HG02981 (cell line): ENCODE data around the gene CETP.
"Not testable (repeated sequence)": the region's sequence is repeated elsewhere in the genome, so short reads cannot be mapped to it uniquely, and the experiment has no call there.

ENCODE experiments used
- ATAC-seq: cut with Tn5 transposase; IDR thresholded peaks from one replicate; pipeline ENCODE4 v1.9.1; 2021; ENCODE audit warnings: mild to moderate bottlenecking, moderate library complexity; ENCODE audit not compliant: unreplicated experiment

The CETP gene

DNA sequence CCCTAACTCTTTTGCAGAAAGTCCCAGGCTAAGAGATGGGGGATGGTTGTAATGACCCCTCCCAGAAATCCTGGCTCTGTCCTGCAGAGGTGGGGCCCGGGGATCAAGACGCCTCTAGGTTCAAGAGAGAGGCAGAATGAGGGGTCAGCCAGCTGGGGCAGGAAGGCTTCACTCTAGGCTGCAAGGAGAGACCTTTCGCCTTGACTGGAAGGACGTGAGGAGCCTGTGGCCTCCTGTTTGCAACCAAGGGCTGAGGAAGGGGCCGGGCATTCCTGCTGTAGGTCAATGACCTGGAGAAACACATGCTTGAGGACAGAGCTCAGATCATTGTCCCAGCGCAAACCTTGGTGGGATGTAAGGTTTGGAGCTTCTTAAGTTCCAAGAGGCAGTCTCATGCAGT is 8.7 kb upstream of the CETP start:
- no peak for ATAC-seq

DNA sequence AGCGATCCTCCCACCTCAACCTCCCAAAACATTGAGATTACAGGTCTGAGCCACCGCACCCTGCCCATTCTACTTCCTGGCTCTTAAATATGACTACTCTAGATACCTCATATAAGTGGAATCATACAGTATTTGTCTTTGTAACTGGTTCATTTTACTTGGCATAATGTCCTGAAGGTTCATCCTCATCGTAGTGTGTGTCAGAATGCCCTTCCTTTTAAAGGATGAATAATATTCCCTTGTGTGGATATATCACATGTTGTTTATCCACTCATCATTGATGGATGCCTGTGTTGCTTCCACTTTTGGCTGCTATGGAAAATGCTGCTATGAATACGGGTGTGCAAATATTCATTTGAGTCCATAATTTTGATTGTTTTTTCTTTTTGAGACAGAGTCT is 5.7 kb upstream of the CETP start:
- no peak for ATAC-seq

DNA sequence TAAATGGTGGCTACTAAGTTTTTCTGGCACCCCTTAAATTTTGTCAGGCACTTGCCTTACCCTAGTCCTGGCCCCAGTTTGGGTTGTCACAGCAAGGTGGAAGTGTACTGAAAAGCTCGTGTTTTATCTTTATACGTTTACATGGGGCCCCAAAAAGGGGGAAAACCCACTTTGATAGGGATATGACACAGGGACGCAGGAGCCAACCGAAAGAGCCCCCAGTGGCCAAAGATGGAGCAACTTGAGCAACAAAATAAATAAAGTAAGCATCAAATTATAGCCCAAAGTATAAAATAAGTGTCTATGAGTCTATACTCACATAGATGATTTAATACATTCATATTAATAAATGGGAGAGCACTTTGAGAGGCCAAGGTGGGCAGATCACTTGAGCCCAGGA is 5.0 kb upstream of the CETP start:
- ATAC-seq, result no peak

DNA sequence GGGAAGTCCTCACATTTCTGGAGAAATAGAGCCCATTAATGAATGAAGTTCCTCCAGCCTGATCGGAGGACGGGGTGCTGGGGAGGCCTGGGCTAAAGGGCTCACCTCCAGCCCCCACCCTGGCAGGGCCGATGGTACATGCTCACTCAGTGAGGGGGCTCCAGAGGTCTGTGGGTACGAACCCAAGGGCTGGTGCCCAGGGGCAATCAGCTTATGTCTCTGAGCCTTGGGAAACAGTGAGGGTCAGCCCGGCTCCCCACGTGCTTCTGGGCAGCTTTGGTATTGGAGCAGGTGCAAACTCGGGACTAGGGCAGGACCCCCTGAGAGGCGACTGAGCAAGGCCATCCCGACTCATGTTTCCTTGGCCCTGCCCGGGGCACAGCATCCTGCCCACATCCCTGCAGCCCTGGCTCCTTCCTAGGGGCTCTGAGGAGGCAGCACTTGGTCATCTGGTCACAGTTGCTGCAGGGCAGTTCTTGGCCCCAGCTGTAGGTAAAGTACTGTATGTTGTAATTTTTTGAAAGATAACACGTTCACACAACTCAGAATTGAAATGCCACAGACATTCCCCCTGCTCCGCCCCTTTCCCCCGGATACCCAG is 969 bp upstream of the CETP start:
- no peak for ATAC-seq

GRCh38 chr16:56961386-56961785 is 364 bp upstream of the CETP start:
- ATAC-seq, result no peak

- no peak for ATAC-seq
Observed at GRCh38 chr16:56964243-56965148, 2.7 kb downstream of the CETP start.

DNA sequence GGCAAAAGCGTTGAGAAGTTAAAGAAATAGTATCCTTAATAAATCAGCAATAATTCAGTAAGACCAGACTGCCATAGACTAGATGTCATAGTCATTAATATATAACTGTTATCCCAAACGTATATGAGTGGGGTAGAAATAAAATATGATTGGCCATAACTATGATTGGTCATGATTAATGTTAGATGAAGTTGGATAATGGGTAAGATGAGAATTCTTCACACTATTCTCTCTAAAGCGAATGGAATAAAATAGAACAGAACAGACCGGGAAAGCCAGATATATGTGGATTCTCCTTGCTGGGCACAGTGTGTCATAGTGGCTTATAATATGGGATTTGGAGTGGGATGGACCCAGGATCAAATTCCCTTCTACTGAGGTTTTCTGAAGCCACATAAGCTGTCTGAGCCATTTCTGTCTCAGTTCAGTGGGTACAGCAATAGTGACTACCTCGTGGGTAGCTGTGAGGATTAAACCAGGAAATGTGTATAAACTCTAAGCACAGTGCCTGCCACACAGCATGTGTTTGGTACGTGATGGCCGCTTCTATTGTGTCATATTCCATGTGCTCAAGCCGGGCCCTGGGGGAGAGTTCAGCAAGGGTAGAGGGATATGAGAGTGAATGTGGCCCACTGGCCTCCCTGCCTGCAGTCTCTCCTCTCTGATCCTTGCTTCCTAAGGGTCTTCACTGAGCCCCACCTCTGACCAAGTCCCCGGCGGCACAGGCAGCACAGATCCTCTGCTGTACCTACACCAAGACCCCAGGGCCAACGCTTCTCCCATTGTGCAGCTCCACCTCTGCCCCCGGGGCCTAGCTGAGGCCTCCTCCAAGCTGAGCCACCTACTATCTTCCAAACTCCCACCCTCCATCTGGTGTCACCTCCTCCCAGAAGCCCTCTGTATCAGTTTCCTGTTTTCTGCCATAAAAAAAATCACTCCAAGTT is 3.7 kb downstream of the CETP start:
- ATAC-seq, result no peak

- no peak for ATAC-seq
Observed at GRCh38 chr16:56966093-56966475, 4.3 kb downstream of the CETP start.

GRCh38 chr16:56967733-56968132 is 6.0 kb downstream of the CETP start:
- no peak for ATAC-seq

DNA sequence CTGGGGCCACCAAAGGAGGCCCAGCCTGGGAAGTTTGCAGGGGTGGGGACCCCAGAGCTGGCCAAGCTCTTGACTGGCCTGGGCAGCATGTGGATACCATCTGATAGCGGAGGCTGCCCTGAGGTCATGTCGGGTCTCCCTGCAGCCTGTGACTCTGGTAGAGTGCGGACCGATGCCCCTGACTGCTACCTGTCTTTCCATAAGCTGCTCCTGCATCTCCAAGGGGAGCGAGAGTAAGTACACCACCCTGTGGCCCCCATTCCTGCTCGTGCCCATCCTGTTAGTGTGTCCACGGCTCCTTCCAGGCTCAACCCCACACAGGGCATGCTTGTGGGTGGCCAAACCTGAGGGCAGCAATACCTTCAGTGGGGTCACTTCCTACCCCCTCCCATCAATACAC is 8.0 kb downstream of the CETP start:
- ATAC-seq, result no peak

DNA sequence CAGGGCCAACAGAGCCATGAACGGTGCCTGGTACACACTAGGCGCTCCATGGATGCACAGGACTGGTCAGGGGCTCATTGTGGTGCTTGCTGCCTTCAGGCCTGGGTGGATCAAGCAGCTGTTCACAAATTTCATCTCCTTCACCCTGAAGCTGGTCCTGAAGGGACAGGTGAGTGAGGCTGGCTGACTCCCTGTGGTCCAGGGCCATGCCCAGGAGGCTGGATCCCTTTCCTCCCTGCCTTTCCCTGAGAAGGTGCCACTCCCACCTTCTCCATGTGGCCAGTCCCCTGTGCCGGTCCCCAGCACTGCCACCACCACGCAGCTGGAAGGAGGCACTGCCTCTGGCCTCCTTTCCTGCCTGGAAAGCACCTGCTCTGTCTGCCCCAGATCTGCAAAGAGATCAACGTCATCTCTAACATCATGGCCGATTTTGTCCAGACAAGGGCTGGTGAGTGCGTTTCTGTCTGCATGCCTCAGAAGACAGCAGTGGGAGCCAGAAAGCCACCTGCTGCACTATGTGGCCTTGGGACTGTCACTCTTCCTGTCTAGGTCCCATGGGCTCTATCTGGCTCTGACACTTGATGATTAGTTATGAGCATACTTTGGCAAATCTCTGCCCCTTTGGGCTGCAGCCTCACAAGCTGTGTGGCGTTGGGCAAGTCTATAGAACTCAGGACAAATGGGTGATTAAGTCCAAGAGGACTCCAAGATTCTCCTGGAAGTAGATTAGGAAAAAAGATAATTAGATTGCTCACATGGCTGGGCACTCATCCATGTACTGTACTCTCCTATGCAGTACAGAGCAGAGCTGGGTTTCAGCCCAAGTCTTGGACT is 9.4 kb downstream of the CETP start:
- ATAC-seq, result peak; percentile 86

GRCh38 chr16:56971768-56972043 is 10.0 kb downstream of the CETP start:
- no peak for ATAC-seq

GRCh38 chr16:56972403-56973293 is 10.9 kb downstream of the CETP start:
- no peak for ATAC-seq

DNA sequence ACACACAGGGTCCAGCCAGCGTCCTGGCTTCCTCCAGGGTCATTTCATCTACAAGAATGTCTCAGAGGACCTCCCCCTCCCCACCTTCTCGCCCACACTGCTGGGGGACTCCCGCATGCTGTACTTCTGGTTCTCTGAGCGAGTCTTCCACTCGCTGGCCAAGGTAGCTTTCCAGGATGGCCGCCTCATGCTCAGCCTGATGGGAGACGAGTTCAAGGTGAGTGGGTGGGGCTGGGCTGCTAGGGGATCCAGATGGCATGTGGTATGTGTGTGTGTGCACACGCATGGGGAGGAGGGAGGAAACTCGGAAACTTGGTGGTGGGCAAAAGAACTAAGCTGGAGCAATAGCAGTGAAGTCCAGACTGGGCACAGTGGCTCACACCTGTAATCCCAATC is 11.5 kb downstream of the CETP start:
- no peak for ATAC-seq

DNA sequence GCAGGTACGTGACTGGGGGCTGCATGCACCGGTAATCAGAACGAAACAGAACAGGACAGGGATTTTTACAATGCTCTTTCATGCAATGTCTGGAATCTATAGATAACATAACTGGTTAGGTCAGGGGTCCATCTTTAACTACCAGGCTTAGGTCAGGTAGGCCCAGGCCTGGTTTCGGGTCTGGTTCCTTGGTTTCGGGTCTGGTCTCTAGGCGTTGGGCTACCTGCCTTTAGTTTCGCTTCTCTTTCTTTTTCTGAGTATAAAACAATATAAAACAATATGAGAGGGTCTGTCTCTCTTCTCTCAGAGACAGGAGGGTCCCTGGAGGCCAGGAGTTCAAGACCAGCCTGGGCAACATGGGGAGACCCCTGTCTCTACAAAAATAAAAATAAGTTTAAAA is 12.1 kb downstream of the CETP start:
- ATAC-seq, result not testable (repeated sequence)

GRCh38 chr16:56974549-56975300 is 13.0 kb downstream of the CETP start:
- no peak for ATAC-seq

- ATAC-seq, result no peak
Observed at GRCh38 chr16:56975714-56976113, 14.0 kb downstream of the CETP start.

DNA sequence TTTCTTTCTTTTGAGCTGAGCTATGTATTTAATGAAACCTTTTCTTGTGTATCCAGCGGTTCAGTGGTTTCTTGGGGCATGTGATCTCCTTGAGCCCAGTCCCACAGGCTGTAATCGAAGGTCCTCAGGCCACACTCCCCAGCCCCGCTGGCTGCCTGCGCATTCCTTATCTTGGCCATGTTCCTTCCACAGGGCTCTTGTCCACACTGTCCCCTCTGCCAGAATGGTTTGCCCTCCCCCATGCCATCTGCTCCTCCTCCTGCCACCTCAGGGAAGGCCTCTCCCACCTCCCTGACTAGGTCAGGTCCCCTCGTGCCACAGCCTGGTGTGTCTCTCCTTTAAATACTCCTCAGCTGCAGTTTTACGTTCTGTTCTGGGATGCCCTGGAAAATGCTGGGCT is 15.5 kb downstream of the CETP start:
- ATAC-seq, result no peak

GRCh38 chr16:56977823-56978430 is 16.2 kb downstream of the CETP start:
- ATAC-seq, result no peak
